ENCODE data around the gene CSH2.

DNA sequence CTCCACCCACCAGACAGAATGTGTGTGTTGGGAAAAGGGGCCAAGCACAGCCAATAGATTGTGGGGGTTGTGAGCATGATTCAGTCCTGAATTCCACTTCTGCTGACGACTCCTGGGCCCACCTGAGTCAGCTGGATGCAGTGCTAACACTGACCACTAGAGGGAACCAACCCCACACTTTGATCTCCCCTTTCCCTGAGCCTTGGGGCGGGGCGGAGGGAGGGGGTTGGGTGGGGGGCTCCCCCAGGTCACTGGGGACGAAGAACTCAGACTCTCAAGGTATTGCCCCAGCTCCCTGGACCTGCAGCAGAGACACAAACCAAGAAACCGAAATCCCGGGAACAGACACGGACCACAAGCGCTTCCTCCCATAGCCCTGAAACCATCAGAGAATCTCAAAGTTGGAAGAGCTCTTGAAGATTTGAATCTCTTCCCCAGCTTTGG, 38.2 kb upstream of the CSH2 start:
- TF ChIP-seq SP2 (tag by site-specific recombination; IDR thresholded peaks at IDR 0.05) (no peak), ZNF23 (tag by site-specific recombination; IDR thresholded peaks at IDR 0.05; ENCODE audit: borderline replicate concordance) (no peak), ZNF660 (tag by site-specific recombination; IDR thresholded peaks at IDR 0.05) (no peak), ZNF292 (tag by site-specific recombination; IDR thresholded peaks at IDR 0.05; ENCODE audit: borderline replicate concordance, low read depth) (no peak), KLF10 (tag by site-specific recombination; IDR thresholded peaks at IDR 0.05) (no peak), YY2 (tag by site-specific recombination; IDR thresholded peaks at IDR 0.05) (no peak), WT1 (tag by site-specific recombination; IDR thresholded peaks at IDR 0.05) (no peak), ZNF24 (tag by site-specific recombination; IDR thresholded peaks at IDR 0.05) (no peak), ZNF248 (tag by site-specific recombination; IDR thresholded peaks at IDR 0.05) (no peak), ZSCAN16 (tag by site-specific recombination; IDR thresholded peaks at IDR 0.05) (no peak)
- TF ChIP-seq, protein P1, sequence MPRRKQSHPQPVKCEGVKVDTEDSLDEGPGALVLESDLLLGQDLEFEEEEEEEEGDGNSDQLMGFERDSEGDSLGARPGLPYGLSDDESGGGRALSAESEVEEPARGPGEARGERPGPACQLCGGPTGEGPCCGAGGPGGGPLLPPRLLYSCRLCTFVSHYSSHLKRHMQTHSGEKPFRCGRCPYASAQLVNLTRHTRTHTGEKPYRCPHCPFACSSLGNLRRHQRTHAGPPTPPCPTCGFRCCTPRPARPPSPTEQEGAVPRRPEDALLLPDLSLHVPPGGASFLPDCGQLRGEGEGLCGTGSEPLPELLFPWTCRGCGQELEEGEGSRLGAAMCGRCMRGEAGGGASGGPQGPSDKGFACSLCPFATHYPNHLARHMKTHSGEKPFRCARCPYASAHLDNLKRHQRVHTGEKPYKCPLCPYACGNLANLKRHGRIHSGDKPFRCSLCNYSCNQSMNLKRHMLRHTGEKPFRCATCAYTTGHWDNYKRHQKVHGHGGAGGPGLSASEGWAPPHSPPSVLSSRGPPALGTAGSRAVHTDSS (tag by site-specific recombination; IDR thresholded peaks at IDR 0.05) = no peak
- TF ChIP-seq, protein P2, sequence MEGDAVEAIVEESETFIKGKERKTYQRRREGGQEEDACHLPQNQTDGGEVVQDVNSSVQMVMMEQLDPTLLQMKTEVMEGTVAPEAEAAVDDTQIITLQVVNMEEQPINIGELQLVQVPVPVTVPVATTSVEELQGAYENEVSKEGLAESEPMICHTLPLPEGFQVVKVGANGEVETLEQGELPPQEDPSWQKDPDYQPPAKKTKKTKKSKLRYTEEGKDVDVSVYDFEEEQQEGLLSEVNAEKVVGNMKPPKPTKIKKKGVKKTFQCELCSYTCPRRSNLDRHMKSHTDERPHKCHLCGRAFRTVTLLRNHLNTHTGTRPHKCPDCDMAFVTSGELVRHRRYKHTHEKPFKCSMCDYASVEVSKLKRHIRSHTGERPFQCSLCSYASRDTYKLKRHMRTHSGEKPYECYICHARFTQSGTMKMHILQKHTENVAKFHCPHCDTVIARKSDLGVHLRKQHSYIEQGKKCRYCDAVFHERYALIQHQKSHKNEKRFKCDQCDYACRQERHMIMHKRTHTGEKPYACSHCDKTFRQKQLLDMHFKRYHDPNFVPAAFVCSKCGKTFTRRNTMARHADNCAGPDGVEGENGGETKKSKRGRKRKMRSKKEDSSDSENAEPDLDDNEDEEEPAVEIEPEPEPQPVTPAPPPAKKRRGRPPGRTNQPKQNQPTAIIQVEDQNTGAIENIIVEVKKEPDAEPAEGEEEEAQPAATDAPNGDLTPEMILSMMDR (tag by site-specific recombination; IDR thresholded peaks at IDR 0.05) = no peak

Data from HEK293 (cell line).